Activated CD8-positive, alpha-beta memory T cell treated with anti-CD3 and anti-CD28 coated beads, Interleukin-2, amount 50 U/mL, for 4 hours (primary cell): ENCODE measurements around the gene HPN.
A peak's percentile ranks its signal among the peaks of the same experiment; 100 is the strongest.
"Not testable (repeated sequence)": the region's sequence is repeated elsewhere in the genome, so short reads cannot be mapped to it uniquely, and the experiment has no call there.

Experiments
- DNase-seq: peaks from one replicate; pipeline ENCODE4 v3.0.0-alpha.2; 2020

Gene HPN

GRCh38 chr19:35088131-35088913 is 46.8 kb downstream of the HPN start:
- DNase-seq, result no peak

DNA sequence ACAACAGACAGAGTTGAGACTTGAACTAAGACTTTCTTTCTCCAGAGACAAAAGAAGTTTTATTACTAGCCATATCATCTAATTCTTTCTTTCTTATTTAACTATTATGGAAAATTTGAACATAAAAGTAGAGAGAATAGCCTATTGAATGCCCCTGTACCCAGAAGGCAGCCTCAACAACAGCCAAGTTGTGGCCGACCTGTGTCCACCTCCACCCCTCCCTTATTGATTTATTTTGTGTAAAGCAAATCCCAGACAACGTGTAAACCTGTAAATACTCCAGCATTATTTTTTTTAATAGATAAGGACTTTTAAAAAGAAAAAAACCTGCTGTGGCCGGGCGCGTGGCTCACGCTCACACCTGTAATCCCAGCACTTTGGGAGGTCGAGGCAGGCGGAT is 48.0 kb downstream of the HPN start:
- no peak for DNase-seq

GRCh38 chr19:35090160-35090505 is 48.6 kb downstream of the HPN start:
- no peak for DNase-seq

- peak; percentile 41 for DNase-seq
Observed at GRCh38 chr19:35090506-35091214, 49.1 kb downstream of the HPN start.

GRCh38 chr19:35093430-35093829 is 51.9 kb downstream of the HPN start:
- no peak for DNase-seq

DNA sequence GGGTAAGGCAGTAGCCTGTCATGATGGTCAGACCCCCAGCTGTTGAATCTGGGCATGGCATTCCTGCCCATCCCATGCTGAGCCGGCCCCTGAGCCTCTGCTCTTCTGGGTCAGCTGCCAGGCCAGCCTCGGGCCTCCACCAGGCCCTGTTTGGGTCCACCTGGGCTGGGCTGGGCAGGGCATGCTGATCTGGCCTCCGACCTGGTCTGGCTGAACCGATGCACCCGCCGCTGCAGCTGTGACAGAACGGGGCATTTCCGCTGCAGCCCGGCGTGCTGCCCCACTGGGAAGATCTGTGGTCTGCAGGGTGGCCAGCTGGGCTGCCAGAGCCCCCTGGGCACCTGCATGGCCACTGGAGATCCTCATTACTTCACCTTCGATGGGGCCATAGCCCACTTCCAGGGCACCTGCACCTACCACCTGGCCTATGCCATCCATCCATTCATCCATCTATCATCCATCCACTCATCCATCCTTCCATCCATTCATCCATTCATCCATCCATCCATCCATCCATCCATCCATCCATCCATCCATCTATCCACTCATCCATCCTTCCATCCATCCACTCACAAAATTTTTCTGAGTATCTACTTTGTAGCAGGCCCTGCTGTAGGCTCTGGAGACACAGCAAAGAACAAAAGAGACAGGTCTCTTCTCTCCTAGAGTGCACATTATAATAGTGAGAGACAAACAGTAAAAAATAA is 52.6 kb downstream of the HPN start:
- DNase-seq, result no peak

- DNase-seq, result no peak
Observed at GRCh38 chr19:35094656-35095055, 53.1 kb downstream of the HPN start.

GRCh38 chr19:35095667-35096368 is 54.3 kb downstream of the HPN start:
- no peak for DNase-seq

DNA sequence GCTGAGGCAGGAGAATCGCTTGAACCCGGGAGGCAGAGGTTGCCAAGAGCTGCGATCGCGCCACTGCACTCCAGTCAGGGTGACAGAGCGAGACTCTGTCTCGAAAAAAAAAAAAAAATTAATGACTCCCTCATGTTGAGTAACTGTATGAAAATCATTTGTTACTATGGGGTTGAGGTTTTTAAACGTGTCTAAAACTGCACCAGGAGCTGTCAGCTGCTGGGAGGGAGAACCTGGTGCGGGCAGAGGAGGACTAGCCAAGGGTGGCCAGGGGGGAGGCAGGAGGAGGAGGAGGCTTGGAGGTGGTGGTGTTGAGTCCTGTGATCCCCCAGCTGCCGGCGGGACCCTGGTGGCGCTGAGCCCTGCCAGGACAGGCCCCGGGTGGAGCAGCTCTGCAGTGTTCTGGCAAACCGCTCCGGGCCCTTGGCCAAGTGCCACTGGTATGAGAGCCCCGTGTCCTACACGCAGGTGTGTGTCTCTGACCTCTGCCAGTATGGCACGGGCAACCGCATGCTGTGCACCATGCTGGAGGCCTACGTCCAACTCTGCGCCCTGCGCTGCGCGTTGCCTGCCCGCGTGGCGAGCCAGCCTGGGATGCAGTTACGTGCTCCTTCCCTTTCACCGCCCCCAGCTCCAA is 57.0 kb downstream of the HPN start:
- no peak for DNase-seq

DNA sequence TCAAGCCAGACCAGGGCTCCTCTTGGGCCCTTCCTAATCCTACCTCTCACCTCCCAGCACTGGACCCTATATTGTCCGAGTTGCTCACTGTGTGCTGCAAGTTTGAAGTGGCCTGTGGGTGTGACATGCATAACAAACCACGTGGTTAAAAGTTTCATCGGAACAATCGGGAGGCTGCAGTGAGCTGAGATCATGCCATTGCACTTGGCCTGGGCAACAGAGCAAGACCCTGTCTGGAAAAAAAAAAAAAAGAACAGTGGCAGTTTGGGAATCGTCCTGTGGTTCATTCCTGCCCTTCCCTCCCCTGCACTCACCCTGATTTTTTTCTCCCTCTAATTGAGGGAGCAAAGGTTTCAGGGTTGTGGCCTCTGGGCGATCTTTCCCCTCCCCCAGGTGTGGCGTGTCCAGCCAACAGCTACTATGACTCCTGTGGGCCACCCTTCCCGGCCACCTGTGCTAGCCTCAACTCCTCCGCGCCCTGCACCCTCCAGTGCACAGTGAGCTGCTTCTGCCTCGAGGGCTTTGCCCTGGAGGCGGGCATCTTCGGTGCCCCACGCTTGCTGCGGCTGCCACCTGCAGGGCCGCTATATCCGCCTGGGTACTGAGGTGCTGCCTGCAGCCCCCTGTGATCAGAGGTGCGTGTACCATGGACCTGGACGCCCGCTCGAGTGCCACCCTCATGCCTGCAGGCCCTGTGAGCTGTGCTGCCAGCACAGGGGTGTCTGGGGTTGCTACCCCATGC is 57.8 kb downstream of the HPN start:
- no peak for DNase-seq

GRCh38 chr19:35099897-35100275 is 58.4 kb downstream of the HPN start:
- no peak for DNase-seq

DNA sequence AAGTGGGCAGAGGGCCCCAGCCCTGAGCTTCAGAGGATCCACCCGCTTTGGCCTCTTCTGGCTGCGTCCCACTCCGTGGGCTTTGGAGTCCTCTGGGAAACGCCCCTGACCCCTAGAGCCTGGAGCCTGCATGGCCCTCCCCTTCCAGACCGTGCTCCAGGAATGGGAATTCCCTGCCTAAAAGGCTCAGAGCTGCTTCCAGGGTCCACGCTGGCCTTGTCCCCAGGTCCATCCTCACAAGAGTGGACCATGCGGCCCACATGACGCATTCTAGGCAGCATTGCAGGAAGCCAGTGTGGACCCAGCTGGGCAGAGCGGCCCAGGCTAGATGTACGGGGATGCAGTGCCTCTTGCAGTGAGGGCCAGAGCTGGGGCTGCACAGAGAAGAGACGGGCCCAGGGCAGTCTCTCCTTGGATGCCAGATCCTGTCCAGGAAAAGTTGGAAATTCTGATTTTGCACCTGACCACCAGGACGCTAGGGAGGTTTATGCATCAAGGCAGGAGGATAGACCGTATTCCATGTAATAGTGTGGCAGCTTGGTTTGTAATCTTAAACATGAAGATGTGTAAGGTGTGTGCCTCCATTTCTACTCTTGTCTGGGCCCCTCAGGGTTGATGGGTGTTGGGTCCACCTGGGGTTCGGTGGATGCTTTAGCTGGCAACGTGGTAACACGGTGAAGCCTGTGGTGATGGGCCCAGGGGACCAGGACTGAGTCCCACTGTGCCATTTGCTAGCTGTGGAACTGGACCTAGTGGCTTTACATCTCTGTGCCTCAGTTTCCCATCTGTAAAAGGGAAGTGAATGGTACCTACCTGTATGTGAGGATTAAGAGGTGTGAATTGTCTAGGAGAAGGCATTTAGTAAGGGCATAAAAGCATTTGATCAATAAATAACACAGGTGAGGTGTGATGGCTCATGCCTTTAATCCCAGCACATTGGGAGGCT is 59.3 kb downstream of the HPN start:
- no peak for DNase-seq

- DNase-seq, result not testable (repeated sequence)
Observed at GRCh38 chr19:35101949-35102348, 60.4 kb downstream of the HPN start.

DNA sequence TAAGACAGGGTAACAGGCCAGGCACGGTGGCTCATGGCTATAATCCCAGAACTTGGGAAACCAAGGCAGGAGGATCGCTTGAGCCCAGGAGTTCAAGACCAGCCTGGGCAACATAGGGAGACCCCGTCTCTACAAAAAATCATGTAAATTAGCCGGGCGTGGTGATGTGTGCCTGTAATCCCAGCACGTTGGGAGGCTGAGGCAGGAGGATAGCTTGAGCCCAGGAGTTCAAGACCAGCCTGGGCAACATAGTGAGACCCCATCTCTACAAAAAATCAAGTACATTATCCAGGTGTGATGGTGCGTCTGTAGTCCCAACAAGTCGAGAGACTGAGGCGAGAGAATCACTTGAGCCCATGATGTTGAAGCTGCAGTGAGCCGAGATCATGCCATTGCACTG is 62.1 kb downstream of the HPN start:
- DNase-seq, result not testable (repeated sequence)

- DNase-seq, result no peak
Observed at GRCh38 chr19:35104361-35104760, 62.8 kb downstream of the HPN start.

- DNase-seq, result no peak
Observed at GRCh38 chr19:35105047-35105410, 63.5 kb downstream of the HPN start.

DNA sequence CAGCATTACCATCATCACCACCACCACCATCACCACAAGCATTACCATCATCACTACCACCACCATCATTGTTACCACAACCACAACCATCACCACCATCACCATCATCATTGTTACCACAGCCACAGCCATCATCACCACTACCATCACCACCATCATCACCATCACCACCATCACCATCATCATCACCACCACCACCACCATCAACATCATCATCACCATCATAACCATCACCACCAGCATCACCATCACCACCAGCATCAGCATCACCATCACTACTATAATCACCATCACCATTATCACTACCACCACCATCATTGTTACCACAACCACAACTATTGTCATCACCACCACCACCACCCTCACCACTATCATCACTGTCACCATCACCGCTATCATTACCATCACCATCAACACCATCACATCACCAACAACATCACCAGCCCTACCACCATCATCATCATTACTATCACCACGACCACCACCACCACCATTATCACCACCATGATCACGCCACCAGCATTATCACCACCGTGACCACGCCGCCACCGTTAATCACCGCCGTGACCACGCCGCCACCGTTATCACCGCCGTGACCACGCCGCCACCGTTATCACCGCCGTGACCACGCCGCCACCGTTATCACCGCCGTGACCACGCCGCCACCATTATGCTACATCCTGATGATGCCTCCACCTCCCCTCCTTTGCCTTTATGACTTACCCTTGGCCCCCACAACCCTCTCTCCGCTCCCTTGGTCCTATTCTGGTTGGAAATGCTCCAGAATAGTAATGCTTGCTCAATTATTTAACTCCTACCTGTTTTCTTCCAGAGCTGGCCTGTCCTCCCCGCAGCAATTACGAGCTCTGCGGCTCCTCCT is 64.1 kb downstream of the HPN start:
- DNase-seq, result no peak

GRCh38 chr19:35106291-35106583 is 64.7 kb downstream of the HPN start:
- DNase-seq, result no peak

DNA sequence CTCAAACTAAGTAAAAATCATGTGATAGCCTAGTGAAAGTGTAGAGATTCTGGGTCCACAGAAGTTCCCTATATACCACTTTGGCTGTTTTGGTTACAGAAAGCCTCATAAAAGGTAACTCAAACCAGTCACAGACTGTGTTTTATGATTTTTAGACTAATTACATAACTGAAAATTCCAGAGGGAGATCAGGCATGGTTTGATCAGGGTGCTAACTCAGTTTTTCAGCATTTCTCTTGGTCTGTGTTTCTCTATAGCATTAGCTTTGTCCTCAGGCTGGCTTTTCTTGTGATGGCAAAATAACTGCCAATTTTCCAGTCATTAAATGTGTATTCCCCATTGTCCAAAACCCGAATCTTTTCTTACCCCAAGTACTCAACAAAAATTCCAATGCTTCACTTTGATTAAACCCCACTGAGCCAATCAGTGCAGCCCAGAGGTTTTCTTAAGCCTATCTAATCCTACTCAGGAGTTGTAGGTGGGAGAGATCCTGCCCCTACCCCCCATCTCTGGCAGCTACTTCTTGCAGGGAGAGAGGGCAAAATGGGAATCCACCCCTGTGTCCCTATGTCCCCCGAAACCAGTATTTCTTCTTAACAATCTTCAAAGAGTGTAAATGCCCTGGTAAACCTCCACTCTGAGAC is 65.5 kb downstream of the HPN start:
- DNase-seq, result no peak

DNA sequence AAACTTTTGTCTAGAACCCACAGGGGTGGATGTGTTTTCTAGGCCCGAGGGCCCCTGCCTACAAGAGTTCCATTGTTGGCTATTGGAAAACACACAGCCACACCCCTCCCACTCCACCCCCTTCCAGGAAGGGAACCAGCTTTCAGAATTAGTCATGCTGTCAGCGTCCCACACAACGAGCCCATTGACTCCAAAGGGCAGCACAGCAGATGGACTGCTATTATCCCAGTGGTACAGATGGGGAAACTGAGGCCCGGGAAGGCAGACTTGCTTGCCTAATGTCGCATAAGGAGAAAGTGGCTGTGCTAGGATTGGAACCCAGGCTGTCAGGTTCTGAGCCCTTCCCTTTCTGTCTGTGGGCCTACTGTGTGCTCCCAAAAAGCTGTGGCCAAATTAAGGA is 66.0 kb downstream of the HPN start:
- no peak for DNase-seq
